DND-41 (cell line): ENCODE measurements around the gene SH3BGRL3.

ENCODE experiments used
- EZH2 ChIP-seq: IDR thresholded peaks from 3 replicates; pipeline ENCODE4 v1.6.1; 2012; ENCODE audit warnings: borderline replicate concordance, low read depth, mild to moderate bottlenecking, moderate library complexity, low read length, inconsistent platforms; ENCODE audit not compliant: severe bottlenecking
- TF ChIP-seq, protein P1 (sequence below): IDR thresholded peaks from 2 replicates; pipeline ENCODE4 v1.5.1; 2012; ENCODE audit warnings: borderline replicate concordance, low read length, moderate library complexity, mild to moderate bottlenecking; ENCODE audit not compliant: poor library complexity, severe bottlenecking; ENCODE audit errors: extremely low read depth

DNA sequence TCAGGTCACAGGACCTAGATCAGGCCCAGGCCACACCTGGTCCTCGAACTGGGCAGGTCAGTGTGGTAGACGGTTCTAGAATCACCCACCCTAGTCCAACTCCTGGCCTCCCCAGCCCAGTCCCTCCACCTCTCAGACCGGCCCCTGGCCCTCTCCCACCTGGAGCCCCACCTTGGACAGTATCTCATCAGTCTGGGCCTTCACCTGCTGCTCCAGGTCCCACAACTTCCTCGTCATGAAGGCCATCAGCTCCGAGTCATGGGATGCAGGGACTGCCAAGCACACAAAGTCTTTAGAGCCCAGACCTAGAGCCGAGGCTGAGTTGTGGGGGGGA, 17.9 kb downstream of the SH3BGRL3 start:
- TF ChIP-seq EZH2: no peak
- TF ChIP-seq, protein P1, sequence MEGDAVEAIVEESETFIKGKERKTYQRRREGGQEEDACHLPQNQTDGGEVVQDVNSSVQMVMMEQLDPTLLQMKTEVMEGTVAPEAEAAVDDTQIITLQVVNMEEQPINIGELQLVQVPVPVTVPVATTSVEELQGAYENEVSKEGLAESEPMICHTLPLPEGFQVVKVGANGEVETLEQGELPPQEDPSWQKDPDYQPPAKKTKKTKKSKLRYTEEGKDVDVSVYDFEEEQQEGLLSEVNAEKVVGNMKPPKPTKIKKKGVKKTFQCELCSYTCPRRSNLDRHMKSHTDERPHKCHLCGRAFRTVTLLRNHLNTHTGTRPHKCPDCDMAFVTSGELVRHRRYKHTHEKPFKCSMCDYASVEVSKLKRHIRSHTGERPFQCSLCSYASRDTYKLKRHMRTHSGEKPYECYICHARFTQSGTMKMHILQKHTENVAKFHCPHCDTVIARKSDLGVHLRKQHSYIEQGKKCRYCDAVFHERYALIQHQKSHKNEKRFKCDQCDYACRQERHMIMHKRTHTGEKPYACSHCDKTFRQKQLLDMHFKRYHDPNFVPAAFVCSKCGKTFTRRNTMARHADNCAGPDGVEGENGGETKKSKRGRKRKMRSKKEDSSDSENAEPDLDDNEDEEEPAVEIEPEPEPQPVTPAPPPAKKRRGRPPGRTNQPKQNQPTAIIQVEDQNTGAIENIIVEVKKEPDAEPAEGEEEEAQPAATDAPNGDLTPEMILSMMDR: no peak
